Activated T-cell treated with anti-CD3 and anti-CD28 coated beads for 4 hours (primary cell): ENCODE results near the gene PLXNA2.

Source experiments
- DNase-seq: peaks from one replicate; pipeline ENCODE4 v3.0.0-alpha.2; 2020

The PLXNA2 gene

GRCh38 chr1:208158640-208159554 is 85.3 kb downstream of the PLXNA2 start:
- no peak for DNase-seq

- no peak for DNase-seq
These were observed 86.4 kb downstream of the PLXNA2 start for GRCh38 chr1:208157769-208158168.

GRCh38 chr1:208156741-208157140 is 87.4 kb downstream of the PLXNA2 start:
- no peak for DNase-seq

- DNase-seq: no peak
These were observed 87.9 kb downstream of the PLXNA2 start for GRCh38 chr1:208156310-208156709.

GRCh38 chr1:208154679-208155642 is 89.2 kb downstream of the PLXNA2 start:
- DNase-seq: no peak

- no peak for DNase-seq
These were observed 90.1 kb downstream of the PLXNA2 start for GRCh38 chr1:208154040-208154439.

GRCh38 chr1:208153386-208153785 is 90.8 kb downstream of the PLXNA2 start:
- DNase-seq: no peak

GRCh38 chr1:208151728-208152598 is 92.2 kb downstream of the PLXNA2 start:
- no peak for DNase-seq

- no peak for DNase-seq
These were observed 93.2 kb downstream of the PLXNA2 start for GRCh38 chr1:208150833-208151458.

GRCh38 chr1:208149776-208150514 is 94.2 kb downstream of the PLXNA2 start:
- DNase-seq: no peak

- no peak for DNase-seq
These were observed 95.0 kb downstream of the PLXNA2 start for GRCh38 chr1:208149213-208149612.

GRCh38 chr1:208148380-208148779 is 95.8 kb downstream of the PLXNA2 start:
- DNase-seq: no peak

- DNase-seq: no peak
These were observed 97.5 kb downstream of the PLXNA2 start for GRCh38 chr1:208146650-208147049.

GRCh38 chr1:208145167-208145566 is 99.0 kb downstream of the PLXNA2 start:
- no peak for DNase-seq

- DNase-seq: no peak
These were observed 101.4 kb downstream of the PLXNA2 start for GRCh38 chr1:208142590-208143382.

- DNase-seq: no peak
These were observed 102.5 kb downstream of the PLXNA2 start for GRCh38 chr1:208141610-208142192.

GRCh38 chr1:208139434-208140045 is 104.6 kb downstream of the PLXNA2 start:
- no peak for DNase-seq

GRCh38 chr1:208137193-208137592 is 107.0 kb downstream of the PLXNA2 start:
- DNase-seq: no peak

- no peak for DNase-seq
These were observed 107.6 kb downstream of the PLXNA2 start for GRCh38 chr1:208136459-208137182.
